ENCODE data around the gene CMC2. TPM values are rescaled to one million over a fixed set of nuclear protein-coding genes. Genes with fewer than 3 reads are reported as not detected.

Gene CMC2
- total RNA-seq, 1 experiment from 2014 or later, result 64.2 TPM

GRCh38 chr16:80969114-80969484, 37.6 kb downstream of the CMC2 start:
- Mint-ChIP-seq H3K9me3 (no peaks in the 10 kb centered on the region), H3K36me3 (ENCODE audit: insufficient read depth in 1 of 3, low read depth in 3 of 3) (peaks cover 0 to 4% (median 4%) of the 10 kb centered on the region in 3 experiments; a peak in 2 of 7 replicates), H3K27ac (peak overlapping the region in 1 of 3 experiments; percentile 31; a peak in 1 of 7 replicates), H3K4me3 (no peak overlapping the region), H3K4me1 (no peaks in the 10 kb centered on the region; a peak in 2 of 4 replicates), H3K27me3 (ENCODE audit: low read depth) (no peaks in the 10 kb centered on the region)
- Histone ChIP-seq H3K23ac (ENCODE audit: insufficient read length, low read depth, low read length) (no peak overlapping the region), H3K27me3 (ENCODE audit: insufficient read depth, low read length) (no peaks in the 10 kb centered on the region), H2BK120ac (ENCODE audit: low read depth, low read length, poor library complexity, severe bottlenecking) (no peak overlapping the region), H4K5ac (ENCODE audit: insufficient read length, low read depth, low read length) (no peak overlapping the region), H2BK15ac (ENCODE audit: low read depth, low read length) (no peak overlapping the region), H3K4ac (ENCODE audit: low read depth, low read length) (no peak overlapping the region), H3K9ac (ENCODE audit: extremely low read depth, insufficient read length, low read length) (no peak overlapping the region), H3K79me1 (ENCODE audit: insufficient read depth, low read depth, low read length, poor library complexity, severe bottlenecking) (no peaks in the 10 kb centered on the region), H3K56ac (ENCODE audit: insufficient read length, low read depth, low read length) (no peak overlapping the region), H3K9me3 (ENCODE audit: control insufficient read depth, low read depth, low read length) (no peaks in the 10 kb centered on the region), H4K91ac (ENCODE audit: insufficient read length, low read depth, low read length) (no peak overlapping the region), H3K23me2 (ENCODE audit: insufficient read length, low read depth, low read length, poor library complexity, severe bottlenecking) (no peaks in the 10 kb centered on the region), H2BK5ac (ENCODE audit: insufficient read length, low read length) (no peak overlapping the region), H2AFZ (ENCODE audit: low read length) (no peak overlapping the region), H2AK5ac (ENCODE audit: insufficient read length, low read length) (no peak overlapping the region), H3K79me2 (ENCODE audit: insufficient read depth, low read length) (no peaks in the 10 kb centered on the region), H3K18ac (ENCODE audit: insufficient read length, low read depth, low read length) (no peak overlapping the region), H2BK12ac (ENCODE audit: insufficient read length, low read depth, low read length) (no peak overlapping the region), H4K20me1 (ENCODE audit: control insufficient read depth, insufficient read depth, insufficient read length) (peaks cover 2% of the 10 kb centered on the region), H3K27ac (ENCODE audit: insufficient read length, low read depth, low read length) (no peak overlapping the region), H4K8ac (replicated peaks; ENCODE audit: insufficient read length, low read depth, low read length) (no peak overlapping the region), H2BK20ac (ENCODE audit: low read depth, low read length, poor library complexity, severe bottlenecking) (no peak overlapping the region), H3K4me2 (ENCODE audit: insufficient read depth, insufficient read length, low read length) (no peak overlapping the region), H3T11ph (ENCODE audit: low read length) (no peak overlapping the region), H3K14ac (ENCODE audit: insufficient read depth, low read length) (no peak overlapping the region), H3K4me1 (ENCODE audit: insufficient read depth, low read length) (no peaks in the 10 kb centered on the region)
- WGBS (ENCODE audit: extremely low coverage, insufficient read length, low lambda C conversion rate), result no CpG with 5 or more reads among the region's 3 CpGs
- no peak for DNase-seq
- TF ChIP-seq CTCF (conservative IDR thresholded peaks at IDR 0.05), result no peak
